Jurkat, Clone E6-1 (cell line): ENCODE results near the gene XIRP1.
"Not testable (repeated sequence)": the region's sequence is repeated elsewhere in the genome, so short reads cannot be mapped to it uniquely, and the experiment has no call there.

ENCODE experiments used
- DNase-seq: peaks from one replicate; pipeline ENCODE4 v3.0.0-alpha.2; 2011; ENCODE audit warnings: low read depth, low spot score
- H3K4me3 ChIP-seq: 2 replicates; pipeline ENCODE4 v1.5.1; 2011; ENCODE audit warnings: mild to moderate bottlenecking, low read length, control low read depth, moderate library complexity

The XIRP1 gene

DNA sequence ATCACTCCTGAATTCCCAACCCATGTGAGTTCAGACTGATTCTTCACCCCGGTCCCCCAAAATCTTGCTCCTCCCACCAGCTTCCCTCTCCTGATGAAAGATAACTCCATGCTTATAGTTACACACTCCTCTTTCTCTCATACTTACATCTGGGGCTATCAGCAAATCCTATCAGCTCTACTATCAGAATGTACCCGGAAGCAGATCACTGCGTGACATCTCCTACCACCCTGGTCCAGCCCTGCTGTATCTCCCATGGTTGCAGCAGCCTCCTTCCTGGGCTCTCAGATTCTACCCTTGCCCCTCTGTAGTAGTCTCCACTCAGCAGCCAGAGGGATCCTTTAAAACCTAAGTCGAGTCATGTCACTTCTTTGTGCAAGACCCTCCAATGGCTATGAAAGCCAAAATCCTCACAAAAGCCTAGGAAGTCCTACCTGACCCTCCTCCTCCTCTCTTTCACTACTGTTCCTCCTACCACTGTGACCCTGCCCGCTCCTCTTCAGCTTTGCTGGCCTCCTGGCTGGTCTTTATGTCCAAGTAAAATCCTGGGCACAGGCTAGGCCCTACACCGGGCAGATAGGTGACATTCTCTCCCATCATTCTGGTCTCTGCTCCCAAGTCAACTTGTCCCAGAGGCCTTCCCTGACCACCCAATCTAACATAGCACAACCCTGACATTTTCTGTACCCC is 16.2 kb downstream of the XIRP1 start:
- no peak overlapping the region for H3K4me3 ChIP-seq
- DNase-seq: no peak

DNA sequence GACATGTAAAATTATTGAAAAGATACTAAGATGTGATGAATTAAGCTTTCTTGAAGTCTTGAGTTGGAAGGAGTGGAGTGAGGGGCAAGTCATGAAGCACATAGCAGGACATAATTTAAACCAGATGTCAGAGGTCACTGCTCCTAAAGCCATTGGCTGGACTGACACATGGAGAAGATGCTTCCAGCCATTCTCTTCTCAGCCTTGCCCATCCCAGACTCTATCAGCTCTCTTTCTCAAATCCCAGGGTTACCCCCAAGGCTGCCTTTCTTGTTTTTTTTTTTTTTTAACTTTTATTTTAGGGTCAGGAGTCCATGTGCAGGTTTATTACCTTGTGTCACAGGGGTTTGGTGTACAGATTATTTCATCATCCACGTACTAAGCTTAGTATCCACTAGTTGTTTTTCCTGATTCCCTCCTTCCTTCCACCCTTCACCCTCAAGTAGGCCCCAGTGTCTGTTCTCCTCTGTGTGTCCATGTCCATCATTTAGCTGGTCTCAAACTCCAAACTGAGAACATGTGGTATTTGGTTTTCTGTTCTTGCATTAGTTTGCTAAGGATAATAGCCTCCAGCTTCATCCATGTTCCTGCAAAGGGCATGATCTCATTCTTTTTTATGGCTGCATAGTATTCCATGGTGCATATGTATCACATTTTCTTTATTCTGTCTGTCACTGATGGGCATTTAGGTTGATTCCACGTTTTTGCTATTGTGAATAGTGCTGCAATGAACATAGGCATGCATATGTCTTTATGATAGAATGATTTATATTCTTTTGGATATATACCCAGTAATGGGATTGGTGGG is 18.9 kb downstream of the XIRP1 start:
- no peak overlapping the region for H3K4me3 ChIP-seq
- DNase-seq: no peak

DNA sequence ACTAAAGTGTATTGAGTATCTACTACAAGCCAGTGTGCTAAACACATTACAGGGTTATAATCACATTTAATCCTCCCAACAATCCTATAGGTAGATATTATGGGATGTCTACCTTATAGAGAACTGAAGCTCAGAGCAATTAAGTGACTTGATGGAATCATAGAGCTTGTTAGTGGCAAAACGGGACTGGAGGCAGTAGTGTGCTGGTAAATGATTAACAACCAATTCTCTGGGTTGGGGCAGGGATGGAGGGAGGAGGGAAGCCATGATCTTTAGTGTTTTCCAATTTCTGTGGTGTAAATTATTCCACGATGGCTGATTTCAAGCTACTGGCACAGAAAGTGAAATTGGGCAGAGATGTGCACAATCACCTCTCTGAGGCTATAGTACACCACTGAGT is 20.5 kb downstream of the XIRP1 start:
- H3K4me3 ChIP-seq: no peak overlapping the region
- DNase-seq: no peak

DNA sequence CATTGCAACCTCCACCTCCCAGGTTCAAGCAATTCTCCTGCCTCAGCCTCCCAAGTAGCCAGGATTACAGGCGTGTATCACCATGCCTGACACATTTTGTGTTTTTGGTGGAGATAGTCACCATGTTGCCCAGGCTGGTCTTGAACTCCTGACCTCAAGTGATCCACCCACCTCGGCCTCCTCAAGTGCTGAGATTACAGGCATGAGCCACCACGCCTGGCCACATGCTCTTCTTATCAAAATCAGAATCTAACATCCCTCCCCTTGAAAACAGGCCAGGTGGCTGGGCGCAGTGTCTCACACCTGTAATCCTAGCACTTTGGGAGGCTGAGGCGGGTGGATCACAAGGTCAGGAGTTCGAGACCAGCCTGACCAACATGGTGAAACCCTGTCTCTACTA is 21.5 kb downstream of the XIRP1 start:
- not testable (repeated sequence) for H3K4me3 ChIP-seq, DNase-seq

DNA sequence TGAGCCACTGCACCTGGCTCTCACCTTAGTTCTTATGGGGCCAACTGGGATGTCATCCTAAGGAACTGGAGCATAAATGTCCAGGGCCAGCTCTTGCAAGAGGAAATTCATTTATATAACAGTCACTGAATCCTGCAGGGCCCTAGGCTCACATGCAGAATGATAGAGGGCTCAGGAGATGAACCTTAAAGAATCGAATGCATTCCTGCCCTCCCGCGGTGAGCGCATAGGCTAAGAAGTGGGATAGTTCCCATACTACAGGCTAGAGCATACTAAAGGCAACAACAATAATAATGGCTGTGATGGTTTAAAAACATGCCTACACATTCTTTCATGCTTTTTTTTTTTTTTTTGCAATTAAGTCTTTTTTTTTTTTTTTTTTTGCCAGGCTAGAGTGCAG is 21.9 kb downstream of the XIRP1 start:
- no peak overlapping the region for H3K4me3 ChIP-seq
- DNase-seq: no peak

DNA sequence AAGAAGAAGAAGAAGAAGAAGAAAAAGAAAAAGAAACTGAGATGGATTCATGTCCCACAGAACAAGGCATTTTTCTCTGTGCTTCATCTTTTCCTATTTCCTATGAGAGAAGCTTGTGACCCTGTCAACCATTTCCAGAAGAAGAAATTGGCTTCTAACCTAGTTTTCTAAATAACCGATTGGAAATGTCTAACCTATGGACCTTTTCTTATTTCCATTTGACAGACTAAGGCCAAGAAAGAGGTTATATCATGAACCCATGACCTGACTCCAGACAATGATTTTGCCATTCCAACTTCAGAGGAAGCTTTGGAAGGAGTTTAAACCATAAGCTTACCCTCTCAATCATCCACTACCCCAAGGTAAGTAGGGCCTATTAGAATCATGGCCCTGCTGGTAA is 22.7 kb downstream of the XIRP1 start:
- no peak overlapping the region for H3K4me3 ChIP-seq
- no peak for DNase-seq

DNA sequence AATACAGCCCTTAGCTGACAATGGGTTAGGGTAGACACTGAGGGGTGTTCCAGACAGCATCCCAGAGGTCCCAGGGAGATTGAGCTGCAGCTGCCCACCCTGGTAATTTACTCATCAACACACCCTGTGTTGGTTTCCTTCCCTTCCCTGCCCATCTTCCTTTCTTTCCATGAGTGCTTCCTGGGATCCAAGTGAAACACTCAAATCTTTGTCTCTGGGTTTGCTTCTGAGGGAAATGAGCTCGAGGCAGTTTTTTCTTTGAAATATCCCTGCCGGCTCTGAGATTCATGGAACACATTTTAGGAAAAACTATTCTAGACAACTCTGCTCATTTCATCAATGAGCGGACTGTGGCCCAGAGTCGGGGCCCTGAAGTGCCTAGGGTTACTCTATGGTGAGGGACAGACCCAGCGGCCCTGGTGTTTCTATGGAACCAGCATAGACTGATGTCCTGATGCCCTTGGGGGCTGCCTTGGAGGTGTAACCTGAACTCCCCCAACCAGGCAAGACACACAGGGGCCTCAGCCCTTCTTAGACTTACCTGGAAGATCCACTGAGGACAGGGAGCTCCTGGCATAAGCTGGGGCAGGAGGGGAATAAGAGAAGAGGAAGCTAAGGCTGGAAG is 24.1 kb downstream of the XIRP1 start:
- DNase-seq: no peak
- no peak overlapping the region for H3K4me3 ChIP-seq

DNA sequence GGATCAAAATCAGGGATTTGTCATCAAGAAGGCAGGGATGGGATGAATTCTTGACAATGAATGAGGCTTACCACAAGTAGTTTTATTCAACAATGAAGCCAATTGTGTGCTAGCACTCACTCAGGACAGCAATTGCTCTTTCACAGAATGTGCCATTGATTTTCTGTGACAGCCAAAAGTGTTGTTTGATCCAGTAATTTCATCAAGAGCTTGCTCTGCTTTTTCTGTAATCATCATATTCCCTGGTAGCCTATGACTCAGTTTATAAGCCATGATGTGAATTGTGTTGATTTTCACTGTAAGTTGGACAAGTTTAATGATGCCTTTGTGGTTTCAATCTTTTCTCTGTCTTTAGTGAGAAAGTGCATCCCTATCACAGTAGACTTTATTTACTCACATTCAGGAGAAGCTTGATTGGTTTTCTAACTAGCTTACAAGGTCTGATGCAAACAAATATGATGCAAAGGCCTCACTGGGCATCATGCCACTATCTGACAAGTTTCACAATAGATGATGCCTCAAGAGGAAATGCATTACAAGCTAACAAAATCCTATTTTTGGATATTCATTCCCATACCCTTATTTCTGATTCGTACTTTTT is 25.4 kb downstream of the XIRP1 start:
- H3K4me3 ChIP-seq: no peak overlapping the region
- no peak for DNase-seq

DNA sequence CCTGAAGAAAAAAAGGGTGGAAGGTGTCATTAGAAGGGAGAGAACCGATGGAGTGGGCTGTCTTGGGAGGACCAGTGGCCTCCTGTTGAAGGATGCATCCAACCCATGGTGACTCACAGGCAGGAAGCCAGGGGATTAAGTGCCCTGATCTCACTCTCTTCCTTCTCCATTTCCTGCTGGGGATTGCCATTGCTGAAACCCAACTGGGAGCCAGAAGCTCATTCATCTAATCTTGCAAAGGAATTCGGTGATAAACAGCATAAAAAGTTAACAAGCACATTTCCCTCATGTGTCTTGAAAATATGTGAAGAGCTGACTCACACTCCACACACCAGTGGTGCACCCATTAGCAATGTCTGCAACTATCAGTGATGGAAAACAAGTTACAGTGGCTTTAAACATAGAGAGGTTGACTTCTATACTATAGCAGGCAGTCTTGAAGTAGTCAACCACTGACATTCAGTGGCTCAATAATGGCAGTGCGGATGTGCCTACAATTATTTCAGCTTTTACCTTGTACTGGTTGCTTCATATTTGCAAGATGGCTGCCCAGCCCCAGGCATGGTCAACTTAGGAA is 26.2 kb downstream of the XIRP1 start:
- DNase-seq: no peak
- no peak overlapping the region for H3K4me3 ChIP-seq

DNA sequence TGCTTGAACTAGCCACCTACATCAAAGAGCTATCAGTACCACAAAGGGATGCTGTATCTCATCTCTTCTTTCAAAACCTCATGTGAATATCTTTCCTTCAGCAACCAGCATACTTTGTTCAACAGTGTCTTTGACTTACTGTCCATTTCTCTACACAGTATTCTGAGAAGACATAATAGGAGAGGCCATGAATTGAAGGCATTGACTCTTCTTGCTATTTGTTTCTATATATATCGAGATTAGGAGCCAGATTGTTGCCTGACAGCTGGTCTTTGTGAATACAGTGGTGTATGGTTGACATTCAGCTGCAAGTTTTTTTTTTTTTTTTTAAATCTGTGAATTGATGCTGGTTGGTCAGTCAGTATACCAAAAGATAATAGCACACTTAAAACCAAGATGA is 26.9 kb downstream of the XIRP1 start:
- DNase-seq: no peak
- H3K4me3 ChIP-seq: no peak overlapping the region

DNA sequence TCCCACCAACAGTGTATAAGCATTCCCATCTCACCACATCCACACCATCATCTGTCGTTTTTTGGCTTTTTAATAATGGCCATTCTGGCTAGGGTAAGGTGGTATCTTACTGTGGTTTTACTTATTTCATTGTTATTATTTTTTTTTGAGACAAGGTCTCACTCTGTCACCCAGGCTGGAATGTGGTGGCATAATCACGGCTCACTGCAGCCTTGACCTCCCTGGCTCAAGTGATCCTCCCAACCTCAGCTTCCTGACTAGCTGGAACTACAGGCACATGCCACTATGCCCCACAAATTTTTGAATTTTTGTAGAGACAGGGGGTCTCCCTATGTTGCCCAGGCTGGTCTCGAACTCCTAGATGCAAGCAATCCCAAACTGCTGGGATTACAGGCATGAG is 28.0 kb downstream of the XIRP1 start:
- DNase-seq: no peak
- no peak overlapping the region for H3K4me3 ChIP-seq

DNA sequence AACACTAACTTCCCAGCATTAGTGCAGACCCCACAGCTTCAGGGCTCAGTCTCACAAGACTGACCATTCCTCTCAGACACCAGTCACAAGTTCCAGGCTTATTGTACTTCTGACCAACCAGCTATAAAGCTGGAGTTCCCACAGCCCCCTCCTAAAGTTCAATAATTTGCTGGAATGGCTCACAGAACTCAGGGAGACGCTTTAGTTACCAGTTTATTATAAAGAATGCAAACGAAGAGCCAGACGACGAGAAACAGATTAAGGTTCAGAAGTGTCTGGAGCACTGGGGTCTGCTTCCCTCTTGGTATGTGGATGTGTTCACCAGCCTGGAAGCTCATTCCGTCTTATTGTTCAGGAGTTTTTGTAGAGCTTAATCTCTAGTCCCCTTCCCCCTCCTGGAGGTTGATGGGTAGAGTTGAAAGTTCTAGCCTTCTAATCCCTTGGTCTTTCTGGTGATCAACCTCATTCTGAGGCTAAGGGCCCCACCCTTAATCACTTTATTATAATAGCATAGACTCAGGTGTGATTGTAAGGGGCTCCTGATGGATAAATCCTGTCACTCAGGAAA is 34.2 kb downstream of the XIRP1 start:
- H3K4me3 ChIP-seq: no peak overlapping the region
- DNase-seq: no peak

DNA sequence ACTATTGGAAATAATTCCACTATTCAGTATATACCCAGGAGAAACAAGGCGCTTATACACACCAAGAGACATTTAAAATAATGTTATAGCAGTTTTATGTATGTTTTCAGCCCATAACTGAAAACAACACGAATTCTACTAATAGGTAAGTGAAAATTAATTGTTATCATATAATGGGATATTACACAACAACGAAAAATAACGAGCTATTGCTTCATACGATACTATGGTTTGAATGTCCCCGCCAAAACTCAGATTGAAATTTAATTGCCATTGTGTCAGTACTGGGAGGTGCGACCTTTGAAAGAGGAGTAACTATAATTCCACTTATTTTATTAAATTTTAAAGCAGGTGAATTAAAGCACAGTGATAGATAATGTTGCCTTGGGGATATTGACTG is 35.0 kb downstream of the XIRP1 start:
- no peak overlapping the region for H3K4me3 ChIP-seq
- DNase-seq: no peak

DNA sequence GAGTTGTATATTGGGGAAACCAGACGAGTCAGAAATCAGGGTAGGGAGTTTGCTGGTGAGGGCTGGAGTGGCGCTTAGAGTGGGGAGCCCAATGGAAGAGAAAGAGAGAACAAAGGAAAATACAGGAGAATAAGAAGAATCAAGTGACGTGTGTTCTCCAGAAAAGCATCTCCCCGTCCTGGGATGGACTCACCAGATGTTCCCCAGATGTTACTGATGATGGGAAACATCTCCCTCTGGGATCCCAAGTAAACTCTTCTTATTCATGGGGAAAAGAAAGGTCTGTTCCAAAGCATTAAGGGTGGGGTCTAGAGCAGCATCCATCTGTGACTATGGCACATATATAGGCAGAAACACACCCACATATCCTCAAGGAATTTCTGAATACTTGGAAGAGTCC is 36.0 kb downstream of the XIRP1 start:
- no peak overlapping the region for H3K4me3 ChIP-seq
- DNase-seq: no peak

DNA sequence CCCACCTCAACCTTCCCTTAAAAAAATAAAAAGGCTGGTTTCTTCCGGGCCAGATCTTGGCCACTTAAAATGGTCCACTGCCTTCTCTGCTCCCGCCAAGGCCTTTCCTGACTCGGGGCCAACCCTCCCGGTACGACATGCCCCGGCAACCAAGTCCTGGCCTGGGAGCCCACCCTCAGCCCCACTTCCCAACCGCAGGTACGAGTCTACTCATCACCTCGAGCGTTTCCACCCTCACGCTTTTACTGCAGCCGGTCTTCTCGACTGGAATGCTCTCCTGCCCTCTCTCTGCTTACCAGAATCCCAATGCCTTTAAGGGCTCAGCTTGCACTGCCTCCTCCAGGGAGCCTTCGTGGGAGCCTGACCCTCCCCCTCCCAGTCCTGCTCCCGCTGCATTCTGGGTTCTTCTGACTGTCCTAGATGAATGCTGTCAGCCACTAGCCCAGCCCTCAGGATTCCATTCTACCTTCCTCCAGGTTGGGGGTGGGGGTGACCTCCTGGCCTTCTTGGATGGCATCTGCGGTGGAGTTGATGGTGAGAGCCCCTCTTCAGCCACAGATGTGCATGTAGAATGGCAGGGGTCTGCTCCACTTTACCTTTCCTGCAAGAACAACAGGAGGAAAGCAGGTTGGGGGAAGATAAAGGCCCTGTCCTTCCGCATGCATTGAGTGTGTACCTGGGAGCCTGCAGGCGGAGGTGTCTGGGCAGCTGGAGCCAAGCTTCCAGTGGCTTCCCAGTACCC is 37.9 kb downstream of the XIRP1 start:
- no peak overlapping the region for H3K4me3 ChIP-seq
- no peak for DNase-seq

DNA sequence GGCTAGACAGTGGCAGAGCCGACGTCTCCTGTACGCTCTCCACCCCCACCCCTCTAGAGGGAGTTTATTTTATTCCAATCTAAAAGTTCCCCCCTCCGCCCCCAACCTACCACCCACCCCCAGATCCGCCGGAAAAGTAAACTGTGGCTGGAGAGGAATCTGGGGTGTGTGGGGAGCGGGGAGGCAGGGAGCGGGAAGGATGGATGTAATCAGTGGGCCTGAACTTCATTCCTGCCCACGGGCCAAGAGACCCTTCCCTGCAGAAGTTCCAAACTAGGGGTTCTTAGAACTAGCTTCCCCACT is 38.5 kb downstream of the XIRP1 start:
- DNase-seq: no peak
- H3K4me3 ChIP-seq: peak overlapping the region; percentile 39

DNA sequence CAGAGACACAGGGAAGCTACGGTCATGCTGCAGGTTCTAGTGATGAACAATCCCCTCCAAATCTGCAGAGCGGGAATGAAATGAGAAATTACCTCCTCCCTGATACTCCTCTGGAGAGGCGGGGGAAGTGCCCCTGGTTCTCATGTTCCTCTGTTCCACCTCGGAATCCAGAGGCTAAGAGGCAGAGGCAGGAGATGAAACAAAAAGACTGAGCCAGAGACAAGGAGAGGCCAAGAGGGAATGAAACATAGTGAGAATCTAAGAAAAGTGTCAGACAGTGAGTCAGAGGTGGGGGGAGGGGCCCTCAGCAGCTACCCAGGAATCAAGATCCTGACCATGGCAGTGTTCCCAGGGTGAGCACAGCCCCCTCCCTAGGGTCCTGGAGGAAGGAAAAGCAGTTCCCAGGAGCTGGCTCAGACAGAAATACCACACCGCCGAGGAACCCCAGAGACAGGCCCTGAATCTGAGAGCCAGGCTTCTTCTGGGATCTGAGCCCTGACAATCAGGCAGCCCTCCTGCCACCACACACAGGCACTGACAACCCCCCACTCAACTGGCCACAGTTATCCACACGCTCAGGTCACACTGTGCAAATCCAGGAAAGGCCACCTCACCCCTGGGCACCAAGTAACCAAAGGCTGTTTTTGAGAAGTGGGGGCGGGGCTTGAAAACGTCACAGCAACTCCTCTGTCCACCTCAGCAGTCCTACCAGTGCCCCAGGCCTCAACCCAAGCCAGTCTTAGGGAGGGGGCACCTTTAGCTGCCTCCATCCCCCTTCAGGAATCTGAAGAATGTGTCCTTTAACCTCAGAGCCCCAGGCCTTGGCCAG is 41.4 kb downstream of the XIRP1 start:
- no peak overlapping the region for H3K4me3 ChIP-seq
- no peak for DNase-seq

DNA sequence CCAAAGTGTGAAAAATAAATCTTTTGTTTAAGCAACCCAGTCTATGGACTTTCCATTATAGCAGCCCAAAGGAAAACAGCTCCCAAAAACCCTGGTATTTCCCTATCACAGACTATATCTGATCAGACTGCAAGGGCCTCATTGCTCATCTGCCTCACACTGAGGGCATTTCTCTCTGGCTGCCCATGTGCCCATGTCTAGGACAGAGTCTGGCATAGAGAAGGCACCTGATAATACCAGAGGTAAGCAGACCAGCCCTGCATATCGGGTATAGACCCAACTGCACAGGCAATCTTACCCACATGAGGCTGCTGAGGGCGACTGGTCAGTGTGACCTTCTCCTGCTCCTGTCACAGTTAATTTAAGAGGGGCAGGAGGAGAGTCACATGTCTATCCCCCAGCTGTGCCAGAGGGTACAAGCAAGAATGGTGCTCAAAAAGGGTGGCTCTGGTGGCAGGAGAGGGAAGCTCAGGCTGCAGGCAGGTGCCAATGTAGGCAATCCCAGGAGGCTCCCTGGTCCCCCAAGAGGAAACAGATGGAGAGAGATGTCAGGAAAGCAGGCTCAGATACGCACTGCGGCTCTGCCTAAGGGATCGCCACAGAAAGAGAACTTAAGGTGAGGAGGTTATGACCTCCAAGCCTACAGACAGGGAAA is 42.1 kb downstream of the XIRP1 start:
- H3K4me3 ChIP-seq: no peak overlapping the region
- DNase-seq: no peak
